ENCODE data around the gene TRPC3.

The TRPC3 gene

GRCh38 chr4:121951521-121952110 is at the start of gene TRPC3:
Gene TRPC3, minus strand, starts transcription at chr4:121952060. Its CDS starts 380 bp downstream, at chr4:121951680.
- no peak for DNase-seq

GRCh38 chr4:122000849-122001248 is 49.0 kb upstream of the TRPC3 start:
- no peak for DNase-seq

GRCh38 chr4:121998024-121998423 is 46.2 kb upstream of the TRPC3 start:
- no peak for DNase-seq

- DNase-seq, result no peak
These were observed 44.1 kb upstream of the TRPC3 start for GRCh38 chr4:121995790-121996537.

- no peak for DNase-seq
These were observed 40.1 kb upstream of the TRPC3 start for GRCh38 chr4:121991968-121992367.

- no peak for DNase-seq
These were observed 38.6 kb upstream of the TRPC3 start for GRCh38 chr4:121990489-121990888.

- no peak for DNase-seq
These were observed 37.9 kb upstream of the TRPC3 start for GRCh38 chr4:121989715-121990114.

GRCh38 chr4:121988950-121989349 is 37.1 kb upstream of the TRPC3 start:
- no peak for DNase-seq

GRCh38 chr4:121980643-121981042 is 28.8 kb upstream of the TRPC3 start:
- no peak for DNase-seq

GRCh38 chr4:121978172-121978516 is 26.3 kb upstream of the TRPC3 start:
- no peak for DNase-seq

GRCh38 chr4:121977251-121978171 is 25.7 kb upstream of the TRPC3 start:
- DNase-seq, result peak; percentile 25

GRCh38 chr4:121975784-121976183 is 23.9 kb upstream of the TRPC3 start:
- no peak for DNase-seq

- no peak for DNase-seq
These were observed 22.0 kb upstream of the TRPC3 start for GRCh38 chr4:121973816-121974215.

GRCh38 chr4:121968859-121969258 is 17.0 kb upstream of the TRPC3 start:
- no peak for DNase-seq

- no peak for DNase-seq
These were observed 13.1 kb upstream of the TRPC3 start for GRCh38 chr4:121964958-121965357.

GRCh38 chr4:121960818-121961217 is 9.0 kb upstream of the TRPC3 start:
- no peak for DNase-seq

- no peak for DNase-seq
These were observed 6.9 kb upstream of the TRPC3 start for GRCh38 chr4:121958777-121959176.

- DNase-seq, result no peak
These were observed 5.4 kb upstream of the TRPC3 start for GRCh38 chr4:121957266-121957665.

- no peak for DNase-seq
These were observed 2.0 kb upstream of the TRPC3 start for GRCh38 chr4:121953860-121954259.

- no peak for DNase-seq
These were observed 430 bp upstream of the TRPC3 start for GRCh38 chr4:121952290-121952689.

- DNase-seq, result no peak
These were observed 960 bp downstream of the TRPC3 start for GRCh38 chr4:121950680-121951520.

- peak; percentile 75 for DNase-seq
These were observed 1.6 kb downstream of the TRPC3 start for GRCh38 chr4:121950212-121950679.

- no peak for DNase-seq
These were observed 5.2 kb downstream of the TRPC3 start for GRCh38 chr4:121946644-121947043.

Measured in CD4-positive, alpha-beta T cell treated with Interleukin-4 for 4 hours (primary cell).